RWPE2 (cell line): Measurements from ENCODE around the gene SPOUT1.
A peak's percentile ranks its signal among the peaks of the same experiment; 100 is the strongest.

ENCODE experiments used
- ATAC-seq: fragments of 200-7000 bp; cut with Tn5 transposase; 3 replicates; pipeline ENCODE4 v1.9.1; 2021; ENCODE audit warnings: low read depth
- DNase-seq: peaks from one replicate; pipeline ENCODE4 v3.0.0-alpha.2; 2020; ENCODE audit warnings: low spot score
- H3K27ac ChIP-seq: fragments of 450-650 bp; 2 replicates; pipeline ENCODE4 v1.5.1; 2017; ENCODE audit warnings: mild to moderate bottlenecking; ENCODE audit not compliant: poor library complexity, severe bottlenecking
- H3K27me3 ChIP-seq: fragments of 250-450 bp; sonication (Bioruptor Pico); 2 replicates; pipeline ENCODE4 v1.5.1; 2021; ENCODE audit warnings: mild to moderate bottlenecking, moderate library complexity; ENCODE audit not compliant: insufficient read depth, poor library complexity, severe bottlenecking
- H3K36me3 ChIP-seq: fragments of 250-450 bp; sonication (Bioruptor Pico); 2 replicates; pipeline ENCODE4 v1.5.1; 2020; ENCODE audit warnings: low read depth, mild to moderate bottlenecking, moderate library complexity
- H3K4me1 ChIP-seq: fragments of 250-450 bp; sonication (Bioruptor Pico); 2 replicates; pipeline ENCODE4 v1.5.1; 2021; ENCODE audit warnings: mild to moderate bottlenecking, moderate library complexity; ENCODE audit not compliant: insufficient read depth, poor library complexity, severe bottlenecking
- H3K4me3 ChIP-seq: fragments of 250-450 bp; sonication (Bioruptor Pico); 2 replicates; pipeline ENCODE4 v1.5.1; 2021; ENCODE audit warnings: mild to moderate bottlenecking, moderate library complexity; ENCODE audit not compliant: severe bottlenecking
- H3K9me3 ChIP-seq: fragments of 250-450 bp; sonication (Bioruptor Pico); 2 replicates; pipeline ENCODE4 v1.5.1; 2021; ENCODE audit warnings: mild to moderate bottlenecking, moderate library complexity; ENCODE audit not compliant: severe bottlenecking
- TF ChIP-seq, protein P1 (sequence below): fragments of 450-650 bp; IDR thresholded peaks from one replicate; pipeline ENCODE4 v1.5.1; 2017; ENCODE audit warnings: mild to moderate bottlenecking, moderate library complexity; ENCODE audit not compliant: poor library complexity, severe bottlenecking

The SPOUT1 gene

DNA sequence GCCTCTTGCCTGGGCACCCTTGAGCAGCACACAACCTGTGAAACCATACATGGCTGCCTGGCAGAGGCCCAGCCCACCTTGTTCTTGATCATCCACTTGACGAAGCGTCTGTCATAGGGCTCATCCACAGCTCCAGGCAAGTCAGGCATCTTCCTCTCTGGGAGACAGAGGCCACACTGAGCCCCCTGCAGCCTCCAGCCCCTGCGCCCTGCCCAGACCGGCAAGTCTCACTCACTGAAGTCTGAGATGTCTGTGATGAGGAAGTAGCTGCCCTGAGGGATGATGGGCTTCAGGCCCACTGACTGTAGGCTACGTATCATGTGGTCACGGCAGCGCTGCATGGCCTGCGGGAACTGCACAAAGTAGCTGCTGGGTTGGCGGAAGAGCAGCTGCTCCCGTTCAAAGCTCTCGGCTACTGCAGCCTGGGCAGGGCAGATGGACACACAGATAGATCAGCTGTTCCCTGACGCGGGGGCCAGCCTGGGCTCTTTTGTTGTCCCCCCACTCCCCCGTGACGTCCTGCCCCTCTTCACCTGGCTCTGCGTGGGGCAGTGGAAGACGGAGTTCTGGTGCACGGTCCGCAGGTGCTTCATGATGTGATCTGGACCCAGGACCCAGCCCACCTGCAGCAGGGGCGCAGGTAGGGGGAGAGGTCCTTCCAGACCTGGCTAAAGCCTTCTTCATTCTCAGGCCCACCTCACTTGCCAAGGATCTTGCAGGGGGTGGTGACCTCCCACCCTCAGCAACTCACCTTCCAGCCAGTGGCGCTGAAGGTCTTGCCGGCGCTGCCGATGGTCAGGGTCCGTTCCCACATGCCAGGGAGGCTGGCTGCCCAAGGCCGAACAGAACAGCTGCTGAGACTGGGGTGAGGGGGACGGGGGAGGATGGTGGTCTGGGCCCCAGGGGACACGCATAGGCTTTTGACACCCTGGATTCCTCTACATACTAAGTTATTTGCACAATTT, 5.9 kb upstream of the SPOUT1 start:
- Histone ChIP-seq H3K9me3 (no peaks in the 10 kb centered on the region), H3K27ac (no peak overlapping the region), H3K36me3 (peaks cover 36% of the 10 kb centered on the region), H3K4me3 (no peak overlapping the region), H3K4me1 (no peaks in the 10 kb centered on the region), H3K27me3 (no peaks in the 10 kb centered on the region)
- TF ChIP-seq, protein P1, sequence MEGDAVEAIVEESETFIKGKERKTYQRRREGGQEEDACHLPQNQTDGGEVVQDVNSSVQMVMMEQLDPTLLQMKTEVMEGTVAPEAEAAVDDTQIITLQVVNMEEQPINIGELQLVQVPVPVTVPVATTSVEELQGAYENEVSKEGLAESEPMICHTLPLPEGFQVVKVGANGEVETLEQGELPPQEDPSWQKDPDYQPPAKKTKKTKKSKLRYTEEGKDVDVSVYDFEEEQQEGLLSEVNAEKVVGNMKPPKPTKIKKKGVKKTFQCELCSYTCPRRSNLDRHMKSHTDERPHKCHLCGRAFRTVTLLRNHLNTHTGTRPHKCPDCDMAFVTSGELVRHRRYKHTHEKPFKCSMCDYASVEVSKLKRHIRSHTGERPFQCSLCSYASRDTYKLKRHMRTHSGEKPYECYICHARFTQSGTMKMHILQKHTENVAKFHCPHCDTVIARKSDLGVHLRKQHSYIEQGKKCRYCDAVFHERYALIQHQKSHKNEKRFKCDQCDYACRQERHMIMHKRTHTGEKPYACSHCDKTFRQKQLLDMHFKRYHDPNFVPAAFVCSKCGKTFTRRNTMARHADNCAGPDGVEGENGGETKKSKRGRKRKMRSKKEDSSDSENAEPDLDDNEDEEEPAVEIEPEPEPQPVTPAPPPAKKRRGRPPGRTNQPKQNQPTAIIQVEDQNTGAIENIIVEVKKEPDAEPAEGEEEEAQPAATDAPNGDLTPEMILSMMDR: no peak
- no peak for ATAC-seq
- DNase-seq: no peak

DNA sequence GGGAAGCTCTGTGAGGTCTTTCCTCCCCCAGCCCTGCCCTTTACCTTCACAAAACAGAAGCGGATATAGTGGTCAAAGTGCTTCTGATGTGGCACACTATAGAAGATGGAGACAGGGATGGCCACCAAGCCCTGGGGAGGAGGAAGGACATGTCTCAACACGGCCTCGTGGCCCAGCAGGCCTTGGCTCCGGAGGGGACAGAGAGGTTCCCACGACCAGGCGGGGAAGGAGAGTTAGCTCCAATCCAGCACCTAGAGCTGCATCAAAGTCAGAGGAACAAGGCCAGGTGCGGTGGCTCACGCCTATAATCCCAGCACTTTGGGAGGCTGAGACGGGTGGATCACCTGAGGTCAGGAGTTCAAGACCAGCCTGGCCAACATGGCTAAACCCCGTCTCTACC, 4.1 kb upstream of the SPOUT1 start:
- DNase-seq (no peak), ATAC-seq (no peak)
- Histone ChIP-seq H3K27ac (no peak overlapping the region), H3K4me3 (no peak overlapping the region), H3K9me3 (no peaks in the 10 kb centered on the region), H3K4me1 (no peaks in the 10 kb centered on the region), H3K27me3 (no peaks in the 10 kb centered on the region), H3K36me3 (peaks cover 19% of the 10 kb centered on the region)
- TF ChIP-seq, protein P1: no peak

DNA sequence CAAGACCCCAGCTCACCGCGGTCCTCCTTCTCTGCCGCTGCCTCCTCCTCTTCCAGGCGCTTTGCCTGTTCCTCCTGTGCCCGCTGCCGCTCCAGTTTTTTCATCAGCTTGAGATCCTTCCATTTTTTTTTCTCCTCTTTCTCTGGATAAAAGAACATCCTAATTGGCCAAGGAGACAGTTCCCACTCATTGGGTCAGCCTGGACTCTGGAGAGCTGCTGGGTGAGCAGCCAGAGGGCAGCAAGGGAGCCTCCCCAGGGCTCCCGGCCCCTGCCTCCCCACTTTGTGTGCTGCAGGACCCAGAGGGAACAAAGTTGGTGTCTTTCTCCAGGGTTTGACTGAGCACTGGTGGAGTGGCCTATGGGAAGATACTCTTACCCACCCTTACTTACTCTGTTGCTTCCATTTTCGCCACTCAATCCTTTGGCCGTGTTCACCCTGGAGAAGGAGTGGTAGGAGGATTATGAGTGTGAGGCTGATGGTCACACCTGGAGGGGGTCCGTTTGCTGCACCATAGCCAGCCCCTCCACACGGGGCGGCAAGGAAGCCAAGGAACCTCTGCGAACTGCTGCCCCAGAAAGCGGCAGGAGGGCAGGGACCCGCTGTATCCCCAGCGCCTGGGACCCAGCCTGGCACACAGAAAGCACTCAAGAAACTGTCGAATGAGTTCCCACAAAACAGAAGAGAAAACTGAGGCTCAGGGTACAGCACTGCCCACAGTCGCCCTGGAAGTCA, 708 bp downstream of the SPOUT1 start:
- Histone ChIP-seq H3K4me1 (no peaks in the 10 kb centered on the region), H3K36me3 (peaks cover 53% of the 10 kb centered on the region), H3K27ac (peak overlapping the region; percentile 52), H3K9me3 (no peaks in the 10 kb centered on the region), H3K4me3 (peak overlapping the region; percentile 53), H3K27me3 (no peaks in the 10 kb centered on the region)
- TF ChIP-seq, protein P1: no peak
- no peak for DNase-seq
- ATAC-seq: peak; percentile 1; the same call in 1 of the 3 replicates

DNA sequence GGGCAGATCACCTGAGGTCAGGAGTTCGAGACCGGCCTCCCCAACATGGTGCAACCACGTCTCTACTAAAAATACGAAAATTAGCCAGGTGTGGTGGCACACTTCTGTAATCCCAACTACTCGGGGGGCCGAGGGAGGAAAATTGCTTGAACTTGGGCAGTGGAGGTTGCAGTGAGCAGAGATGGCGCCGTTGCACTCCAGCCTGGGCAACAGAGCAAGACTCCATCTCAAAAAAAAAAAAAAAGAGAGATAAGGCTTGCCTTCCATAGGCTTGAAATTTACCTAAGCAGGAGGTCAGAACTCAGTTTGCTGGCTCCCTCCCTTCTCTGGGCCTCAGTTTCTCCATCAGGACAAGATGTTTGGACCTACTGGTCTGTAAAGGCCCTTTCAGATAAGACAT, 1.3 kb downstream of the SPOUT1 start:
- no peaks in the 10 kb centered on the region for H3K4me1 ChIP-seq
- ATAC-seq (no peak), DNase-seq (no peak)
- no peak overlapping the region for H3K4me3 ChIP-seq
- no peak overlapping the region for H3K27ac ChIP-seq
- peaks cover 49% of the 10 kb centered on the region for H3K36me3 ChIP-seq
- H3K27me3 ChIP-seq: no peaks in the 10 kb centered on the region
- H3K9me3 ChIP-seq: no peaks in the 10 kb centered on the region
- TF ChIP-seq, protein P1: no peak
